HG02943 (cell line): ENCODE results near the gene QRSL1.
A peak's percentile ranks its signal among the peaks of the same experiment; 100 is the strongest.
"Not testable (repeated sequence)": the region's sequence is repeated elsewhere in the genome, so short reads cannot be mapped to it uniquely, and the experiment has no call there.

Experiments
- ATAC-seq: cut with Tn5 transposase; IDR thresholded peaks from one replicate; pipeline ENCODE4 v1.9.1; 2021; ENCODE audit warnings: mild to moderate bottlenecking, low read depth, moderate library complexity; ENCODE audit not compliant: unreplicated experiment

The QRSL1 gene, protein sequence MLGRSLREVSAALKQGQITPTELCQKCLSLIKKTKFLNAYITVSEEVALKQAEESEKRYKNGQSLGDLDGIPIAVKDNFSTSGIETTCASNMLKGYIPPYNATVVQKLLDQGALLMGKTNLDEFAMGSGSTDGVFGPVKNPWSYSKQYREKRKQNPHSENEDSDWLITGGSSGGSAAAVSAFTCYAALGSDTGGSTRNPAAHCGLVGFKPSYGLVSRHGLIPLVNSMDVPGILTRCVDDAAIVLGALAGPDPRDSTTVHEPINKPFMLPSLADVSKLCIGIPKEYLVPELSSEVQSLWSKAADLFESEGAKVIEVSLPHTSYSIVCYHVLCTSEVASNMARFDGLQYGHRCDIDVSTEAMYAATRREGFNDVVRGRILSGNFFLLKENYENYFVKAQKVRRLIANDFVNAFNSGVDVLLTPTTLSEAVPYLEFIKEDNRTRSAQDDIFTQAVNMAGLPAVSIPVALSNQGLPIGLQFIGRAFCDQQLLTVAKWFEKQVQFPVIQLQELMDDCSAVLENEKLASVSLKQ

DNA sequence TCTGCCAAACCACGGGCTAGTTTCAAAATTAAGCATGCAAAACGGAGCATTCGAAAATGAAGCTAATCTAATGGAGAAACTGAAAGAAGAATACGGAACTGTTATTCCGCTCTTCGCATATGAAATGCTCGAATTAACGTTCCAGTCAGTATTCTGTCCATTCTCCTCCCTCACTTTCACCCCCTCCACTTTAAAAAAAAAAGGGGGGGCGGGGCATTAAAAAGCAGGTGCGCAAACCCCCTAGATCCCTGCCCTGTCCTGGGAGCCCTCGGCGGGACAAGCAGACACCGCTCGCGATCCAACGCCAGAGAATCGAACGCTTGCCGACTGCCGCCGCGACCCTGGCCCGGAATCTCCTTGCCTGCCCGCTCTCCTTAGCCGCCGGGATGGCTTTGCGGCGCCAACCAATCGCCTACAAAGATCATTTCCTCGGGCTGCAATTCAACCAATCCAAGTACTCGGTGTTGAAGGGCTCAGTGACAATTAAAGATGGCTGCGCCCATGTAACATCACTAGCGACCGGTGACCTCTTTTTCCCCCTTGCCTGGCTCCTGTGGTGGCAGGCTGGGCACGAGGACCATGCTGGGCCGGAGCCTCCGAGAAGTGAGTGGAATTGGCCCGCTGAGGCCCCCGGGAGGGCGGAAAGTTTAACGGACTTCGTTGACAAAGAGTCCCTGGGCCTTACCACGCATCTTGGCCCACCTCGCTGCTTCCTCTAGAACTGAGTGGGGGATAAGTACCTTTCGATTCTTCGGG, at the start of gene QRSL1, which contains the start of gene RTN4IP1:
TSS of gene QRSL1 (plus strand) at position 476 of the 756 bp plus-strand sequence. CDS start at position 580, 104 bp downstream.
TSS of gene RTN4IP1 (minus strand) at position 396 of the 756 bp plus-strand sequence. CDS start 477 bp downstream, outside the sequence.
- peak; percentile 79 for ATAC-seq

GRCh38 chr6:106581468-106581867, 47.9 kb upstream of the QRSL1 start:
- ATAC-seq = no peak

DNA sequence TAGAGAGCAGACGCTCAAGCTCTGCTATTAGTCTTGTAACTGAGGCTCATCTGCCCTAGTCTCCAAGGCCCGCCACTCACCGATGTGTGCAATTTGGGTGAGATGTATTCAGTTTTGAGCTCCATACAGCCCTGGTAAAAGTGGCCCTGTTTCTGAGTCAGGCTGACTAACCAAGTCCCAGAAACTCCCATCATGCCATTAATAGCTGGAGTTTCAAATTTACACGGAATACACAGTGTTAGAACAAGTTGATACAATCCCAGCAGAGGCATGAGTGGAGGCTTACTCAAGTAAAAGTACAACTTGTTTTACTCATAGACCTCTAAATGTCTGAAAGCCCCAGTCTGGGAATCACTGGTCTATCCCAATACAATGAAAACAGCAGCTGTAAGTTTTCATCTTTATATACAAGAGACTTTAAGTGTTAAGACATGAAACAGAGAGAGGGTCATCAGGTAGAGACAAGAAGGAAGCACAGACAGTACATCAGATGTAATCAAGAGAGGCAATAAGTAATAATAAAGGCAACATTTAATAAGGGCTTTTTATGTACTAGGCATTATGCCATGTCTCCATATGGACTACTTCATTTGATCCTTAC, 42.5 kb upstream of the QRSL1 start:
- no peak for ATAC-seq

DNA sequence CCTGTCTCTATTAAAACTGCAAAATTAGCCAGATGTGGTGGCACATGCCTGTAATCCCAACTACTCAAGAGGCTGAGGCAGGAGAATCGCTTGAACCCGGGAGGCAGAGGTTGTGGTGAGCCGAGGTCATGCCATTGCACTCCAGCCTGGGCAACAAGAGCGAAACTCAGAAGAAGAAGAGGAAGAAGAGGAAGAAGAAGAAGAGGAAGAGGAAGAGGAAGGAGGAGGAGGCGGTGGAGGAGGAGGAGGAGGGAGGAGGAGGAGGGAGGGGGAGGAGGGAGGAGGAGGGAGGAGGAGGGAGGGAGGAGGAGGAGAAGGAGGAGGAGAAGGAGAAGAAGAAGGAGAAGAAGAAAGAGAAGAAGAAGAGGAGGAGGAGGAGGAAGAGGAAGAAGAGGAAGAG, 40.4 kb upstream of the QRSL1 start:
- not testable (repeated sequence) for ATAC-seq

DNA sequence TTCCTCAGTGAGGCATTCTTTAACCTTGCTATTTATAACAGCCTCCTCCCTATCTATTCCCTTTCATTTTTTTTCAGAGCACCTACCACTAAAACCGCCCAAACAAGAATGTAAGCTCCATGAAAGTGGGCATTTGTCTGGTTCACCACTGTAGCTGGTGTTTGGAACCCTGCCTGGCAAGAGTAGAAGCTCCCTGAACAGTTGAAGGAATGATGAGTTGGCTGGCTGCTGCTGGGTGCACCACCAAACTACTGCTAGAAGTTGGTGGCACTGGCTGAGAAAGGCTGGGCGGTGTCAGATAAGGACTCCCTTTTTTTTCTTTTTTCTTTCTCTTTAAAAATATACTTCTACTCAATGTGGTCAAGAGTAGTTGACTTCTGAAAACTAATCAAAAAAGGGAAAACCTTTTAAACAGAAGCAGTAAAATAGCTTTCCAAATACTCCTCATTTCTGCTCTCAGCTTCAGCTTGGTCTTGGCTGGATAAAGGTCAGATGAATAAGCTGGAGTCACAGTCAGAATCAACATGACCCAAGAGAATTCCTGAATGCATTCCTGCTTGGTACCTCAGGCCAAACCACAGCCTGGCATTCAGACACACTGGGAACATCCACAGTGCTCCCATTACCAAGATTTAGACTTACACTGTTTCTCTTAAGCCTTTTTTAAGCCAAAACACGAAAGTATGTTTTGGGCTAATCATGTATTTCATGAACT, 38.1 kb upstream of the QRSL1 start:
- ATAC-seq = no peak

DNA sequence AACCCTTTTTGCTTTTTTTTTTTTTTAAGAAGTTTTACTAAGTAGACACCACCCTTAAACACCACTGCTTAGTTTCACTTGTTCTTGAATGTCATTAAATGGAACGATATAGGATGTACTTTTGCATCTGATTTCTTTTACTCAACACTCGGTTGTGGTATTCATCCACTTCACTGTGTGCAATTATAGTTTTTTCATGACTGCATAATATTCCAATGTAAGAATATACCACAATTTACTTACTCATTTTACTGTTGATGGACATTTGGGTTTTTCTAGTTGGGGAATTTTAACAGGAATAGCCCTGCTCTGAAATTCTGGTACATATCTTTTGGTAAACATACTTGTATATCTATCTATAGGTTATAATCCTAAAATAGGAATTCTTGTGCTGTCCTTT, 29.9 kb upstream of the QRSL1 start:
- ATAC-seq = no peak

- no peak for ATAC-seq
Measured at GRCh38 chr6:106600329-106600728, 29.0 kb upstream of the QRSL1 start.

GRCh38 chr6:106608080-106608668, 21.2 kb upstream of the QRSL1 start:
- peak; percentile 73 for ATAC-seq

DNA sequence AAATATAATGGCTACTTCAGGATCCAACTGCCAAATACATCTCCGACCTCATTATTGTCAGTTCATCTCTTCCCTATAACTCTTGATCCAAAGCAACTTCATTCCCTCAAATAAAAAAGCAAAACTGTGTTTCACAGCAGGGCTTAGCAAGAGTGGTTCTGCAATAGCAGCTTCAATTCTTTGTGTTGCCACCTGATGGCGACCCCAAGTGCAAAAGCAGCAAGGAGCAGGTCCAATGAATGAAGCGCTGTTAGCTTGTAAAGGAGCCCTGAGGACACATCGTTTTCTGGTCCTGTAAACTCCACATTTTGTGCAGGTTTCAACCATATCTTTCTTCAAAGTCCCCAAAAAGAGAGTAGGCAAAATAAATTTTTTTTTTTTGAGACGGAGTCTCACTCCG, 19.7 kb upstream of the QRSL1 start:
- ATAC-seq = no peak

- no peak for ATAC-seq
Measured at GRCh38 chr6:106611030-106611429, 18.3 kb upstream of the QRSL1 start.

- no peak for ATAC-seq
Measured at GRCh38 chr6:106612671-106613416, 16.5 kb upstream of the QRSL1 start.

DNA sequence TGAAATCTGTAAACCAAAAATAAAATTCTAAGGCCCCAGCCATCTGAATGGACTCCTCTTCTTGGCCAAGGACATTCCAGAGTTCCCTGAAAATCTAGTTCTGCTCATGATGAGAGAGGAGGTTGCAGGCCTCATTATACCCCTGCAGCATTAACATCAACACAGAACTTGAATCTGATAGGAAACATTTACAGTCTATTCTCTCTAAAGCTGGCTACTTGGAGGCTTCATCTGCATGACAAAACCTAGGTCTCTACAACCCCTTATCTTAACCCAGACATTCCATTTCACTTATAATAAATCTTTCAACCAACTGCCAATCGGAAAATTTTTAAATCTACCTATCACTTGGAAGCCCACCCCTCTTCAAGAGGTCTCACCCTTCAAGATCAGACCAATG, 15.8 kb upstream of the QRSL1 start:
- ATAC-seq = no peak

GRCh38 chr6:106614166-106614565, 15.2 kb upstream of the QRSL1 start:
- no peak for ATAC-seq

DNA sequence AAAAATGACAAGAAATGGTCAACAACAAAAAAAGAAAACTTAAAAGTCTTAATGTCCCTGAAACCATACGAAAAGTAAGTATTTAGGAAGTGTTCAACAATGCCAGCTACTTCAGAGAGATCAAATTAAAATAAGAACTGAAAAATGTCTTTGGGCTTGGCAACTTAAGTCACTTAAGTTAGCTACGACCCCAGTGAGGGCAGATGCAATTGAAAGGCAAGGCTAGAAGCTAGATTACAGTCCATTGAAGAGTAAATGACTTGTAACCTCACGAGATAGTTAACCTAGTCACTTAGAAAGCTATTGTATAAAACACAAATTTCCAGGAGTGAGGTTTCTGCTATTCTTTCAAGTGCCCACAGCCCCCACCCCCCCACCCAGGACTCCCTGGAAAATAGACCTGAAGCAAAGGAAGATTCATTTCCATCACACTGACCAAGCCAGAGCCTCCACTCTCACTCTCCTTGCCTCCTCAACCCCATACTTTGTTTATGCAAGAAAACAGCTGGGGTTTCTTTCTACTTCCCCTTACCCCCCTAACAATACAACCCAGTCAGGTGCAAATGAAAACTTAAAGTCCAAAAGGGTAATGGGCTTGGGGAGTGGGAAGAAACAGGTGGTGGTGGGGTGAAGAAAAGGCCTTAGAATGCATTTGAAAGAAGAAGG, 14.7 kb upstream of the QRSL1 start:
- no peak for ATAC-seq

GRCh38 chr6:106617302-106617701, 12.1 kb upstream of the QRSL1 start:
- ATAC-seq = peak; percentile 70

DNA sequence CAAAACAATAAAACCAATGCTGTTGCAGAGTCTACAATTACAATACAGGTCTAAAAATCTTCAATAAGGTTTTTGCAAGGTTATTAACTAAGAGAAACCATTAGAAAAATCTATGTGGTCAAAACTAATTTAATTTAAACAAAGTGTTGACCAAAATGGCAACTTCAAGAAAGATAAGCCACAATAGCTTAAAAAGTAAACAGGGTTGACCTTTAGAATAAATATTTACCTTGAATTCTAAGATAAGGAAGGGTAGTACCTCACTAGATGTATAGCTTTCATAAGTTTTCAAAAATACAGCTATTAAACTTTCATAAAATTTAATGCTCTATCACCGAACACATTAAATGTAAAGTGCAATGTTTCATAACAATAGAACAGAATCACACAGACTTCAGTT, 11.5 kb upstream of the QRSL1 start:
- ATAC-seq = no peak

DNA sequence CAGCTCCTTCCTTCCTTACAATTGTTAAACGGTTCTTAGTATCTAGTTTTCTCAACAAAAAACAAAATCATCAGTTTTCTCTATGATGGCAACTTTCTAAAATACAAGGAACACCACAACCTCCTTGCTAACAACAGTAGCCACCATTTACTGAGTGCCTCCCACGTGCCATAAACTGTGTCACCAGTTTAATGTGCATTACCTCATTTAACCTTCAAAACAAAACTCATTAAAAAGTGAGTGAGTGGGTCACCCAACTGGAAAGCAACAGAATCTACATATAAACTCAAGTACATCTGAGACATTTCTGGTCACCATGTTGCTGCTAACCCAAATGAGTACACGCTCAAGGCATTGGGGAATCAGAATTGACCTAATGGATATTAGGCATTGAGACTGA, 11.1 kb upstream of the QRSL1 start:
- ATAC-seq = no peak

- ATAC-seq = no peak
Measured at GRCh38 chr6:106619223-106619622, 10.2 kb upstream of the QRSL1 start.
